SK-N-SH treated with all-trans-retinoic acid at 6 μM for 48 hours (cell line): ENCODE measurements around the gene THAP12.
"Not testable (repeated sequence)": the region's sequence is repeated elsewhere in the genome, so short reads cannot be mapped to it uniquely, and the experiment has no call there.

Source experiments
- ATAC-seq: fragments of 200-7000 bp; cut with Tn5 transposase; 3 replicates; pipeline ENCODE4 v1.9.1; 2020; ENCODE audit warnings: mild to moderate bottlenecking, moderate library complexity
- BACH2 ChIP-seq: fragments of 250-450 bp; sonication (Bioruptor Pico); IDR thresholded peaks from 2 replicates; pipeline ENCODE4 v1.9.0; 2021; ENCODE audit warnings: mild to moderate bottlenecking, borderline replicate concordance
- GLIS3 ChIP-seq: fragments of 250-450 bp; sonication (Bioruptor Pico); IDR thresholded peaks from 2 replicates; pipeline ENCODE4 v1.5.0; 2020; ENCODE audit warnings: mild to moderate bottlenecking, moderate library complexity
- OSR1 ChIP-seq: fragments of 250-450 bp; sonication (Bioruptor Pico); IDR thresholded peaks from 2 replicates; pipeline ENCODE4 v1.8.0; 2022; ENCODE audit warnings: moderate library complexity, mild to moderate bottlenecking, inconsistent platforms
- PPARA ChIP-seq: fragments of 250-450 bp; sonication (Bioruptor Pico); IDR thresholded peaks from 2 replicates; pipeline ENCODE4 v1.5.0; 2020; ENCODE audit warnings: mild to moderate bottlenecking, borderline replicate concordance
- SNAI2 ChIP-seq: fragments of 250-450 bp; sonication (Bioruptor Pico); IDR thresholded peaks from 2 replicates; pipeline ENCODE4 v1.5.0; 2020; ENCODE audit warnings: mild to moderate bottlenecking, moderate library complexity
- TCF4 ChIP-seq: fragments of 250-450 bp; sonication (Bioruptor Pico); IDR thresholded peaks from 2 replicates; pipeline ENCODE4 v1.8.0; 2021; ENCODE audit warnings: mild to moderate bottlenecking, moderate library complexity, borderline replicate concordance
- TOX ChIP-seq: fragments of 250-450 bp; sonication (Bioruptor Pico); IDR thresholded peaks from 2 replicates; pipeline ENCODE4 v1.8.0; 2021; ENCODE audit warnings: mild to moderate bottlenecking, moderate library complexity, borderline replicate concordance
- ZC3H10 ChIP-seq: fragments of 250-450 bp; sonication (Bioruptor Pico); IDR thresholded peaks from 2 replicates; pipeline ENCODE4 v1.5.1; 2021; ENCODE audit warnings: mild to moderate bottlenecking, moderate library complexity
- ZFP3 ChIP-seq: fragments of 250-450 bp; sonication (Bioruptor Pico); IDR thresholded peaks from 2 replicates; pipeline ENCODE4 v1.5.0; 2020; ENCODE audit warnings: mild to moderate bottlenecking, moderate library complexity
- ZFP30 ChIP-seq: fragments of 450-650 bp; formaldehyde crosslinking; IDR thresholded peaks from 2 replicates; pipeline ENCODE4 v1.5.0; 2022; ENCODE audit warnings: mild to moderate bottlenecking, moderate library complexity
- ZNF565 ChIP-seq: fragments of 450-650 bp; formaldehyde crosslinking; conservative IDR thresholded peaks from 2 replicates; pipeline ENCODE4 v1.5.0; 2020; ENCODE audit warnings: low read depth, mild to moderate bottlenecking, moderate library complexity
- ZNF70 ChIP-seq: fragments of 450-650 bp; formaldehyde crosslinking; IDR thresholded peaks from 2 replicates; pipeline ENCODE4 v1.5.0; 2020; ENCODE audit warnings: mild to moderate bottlenecking, moderate library complexity
- ZNF8 ChIP-seq: fragments of 450-650 bp; formaldehyde crosslinking; IDR thresholded peaks from 2 replicates; pipeline ENCODE4 v1.5.0; 2020; ENCODE audit warnings: mild to moderate bottlenecking, moderate library complexity
- TF ChIP-seq, protein P1 (sequence below): fragments of 250-450 bp; sonication (Bioruptor Pico); IDR thresholded peaks from 2 replicates; pipeline ENCODE4 v1.5.1; 2020; ENCODE audit warnings: low read depth, mild to moderate bottlenecking, moderate library complexity
- TF ChIP-seq, protein P2 (sequence below): fragments of 250-450 bp; sonication (Bioruptor Pico); IDR thresholded peaks from 2 replicates; pipeline ENCODE4 v1.8.0; 2021; ENCODE audit warnings: low read depth, mild to moderate bottlenecking, moderate library complexity, borderline replicate concordance
- TF ChIP-seq, protein P3 (sequence below): fragments of 250-450 bp; sonication (Bioruptor Pico); IDR thresholded peaks from 2 replicates; pipeline ENCODE4 v1.5.0; 2020; ENCODE audit warnings: mild to moderate bottlenecking, moderate library complexity
- TF ChIP-seq, protein P4 (sequence below): fragments of 250-450 bp; sonication (Bioruptor Pico); IDR thresholded peaks from 2 replicates; pipeline ENCODE4 v1.5.1; 2021; ENCODE audit warnings: mild to moderate bottlenecking, moderate library complexity

Gene THAP12

DNA sequence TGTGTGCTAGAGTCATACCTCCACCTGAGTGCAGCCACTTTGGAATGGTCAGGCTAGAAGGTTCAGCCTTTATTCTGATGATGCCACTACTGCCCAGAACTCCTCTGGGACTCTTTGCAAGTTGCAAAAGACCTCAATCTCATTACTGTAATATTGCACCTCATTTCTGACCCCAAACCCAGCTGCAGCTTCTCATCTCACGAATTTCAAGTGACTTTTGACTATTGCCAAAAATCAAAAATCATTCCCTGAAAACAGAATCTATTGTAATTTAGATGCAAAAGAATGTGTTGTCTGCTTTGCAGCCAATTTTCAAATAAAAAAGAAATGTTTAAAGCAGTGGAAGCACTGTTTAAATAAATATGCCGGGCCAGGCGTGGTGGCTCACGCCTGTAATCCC lies 25.4 kb upstream of the THAP12 start:
- no peak for ATAC-seq
- TF ChIP-seq ZFP3 (CRISPR knock-in tag) (no peak), TCF4 (CRISPR knock-in tag) (no peak), SNAI2 (no peak), ZC3H10 (no peak), ZNF565 (CRISPR knock-in tag) (no peak), ZFP30 (no peak), ZNF8 (CRISPR knock-in tag) (no peak), OSR1 (CRISPR knock-in tag) (no peak), GLIS3 (CRISPR knock-in tag) (no peak), BACH2 (CRISPR knock-in tag) (no peak), ZNF70 (CRISPR knock-in tag) (no peak), TOX (CRISPR knock-in tag) (no peak), PPARA (CRISPR knock-in tag) (no peak)
- TF ChIP-seq, protein P1, sequence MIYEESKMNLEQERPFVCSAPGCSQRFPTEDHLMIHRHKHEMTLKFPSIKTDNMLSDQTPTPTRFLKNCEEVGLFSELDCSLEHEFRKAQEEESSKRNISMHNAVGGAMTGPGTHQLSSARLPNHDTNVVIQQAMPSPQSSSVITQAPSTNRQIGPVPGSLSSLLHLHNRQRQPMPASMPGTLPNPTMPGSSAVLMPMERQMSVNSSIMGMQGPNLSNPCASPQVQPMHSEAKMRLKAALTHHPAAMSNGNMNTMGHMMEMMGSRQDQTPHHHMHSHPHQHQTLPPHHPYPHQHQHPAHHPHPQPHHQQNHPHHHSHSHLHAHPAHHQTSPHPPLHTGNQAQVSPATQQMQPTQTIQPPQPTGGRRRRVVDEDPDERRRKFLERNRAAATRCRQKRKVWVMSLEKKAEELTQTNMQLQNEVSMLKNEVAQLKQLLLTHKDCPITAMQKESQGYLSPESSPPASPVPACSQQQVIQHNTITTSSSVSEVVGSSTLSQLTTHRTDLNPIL (CRISPR knock-in tag) = no peak
- TF ChIP-seq, protein P2, sequence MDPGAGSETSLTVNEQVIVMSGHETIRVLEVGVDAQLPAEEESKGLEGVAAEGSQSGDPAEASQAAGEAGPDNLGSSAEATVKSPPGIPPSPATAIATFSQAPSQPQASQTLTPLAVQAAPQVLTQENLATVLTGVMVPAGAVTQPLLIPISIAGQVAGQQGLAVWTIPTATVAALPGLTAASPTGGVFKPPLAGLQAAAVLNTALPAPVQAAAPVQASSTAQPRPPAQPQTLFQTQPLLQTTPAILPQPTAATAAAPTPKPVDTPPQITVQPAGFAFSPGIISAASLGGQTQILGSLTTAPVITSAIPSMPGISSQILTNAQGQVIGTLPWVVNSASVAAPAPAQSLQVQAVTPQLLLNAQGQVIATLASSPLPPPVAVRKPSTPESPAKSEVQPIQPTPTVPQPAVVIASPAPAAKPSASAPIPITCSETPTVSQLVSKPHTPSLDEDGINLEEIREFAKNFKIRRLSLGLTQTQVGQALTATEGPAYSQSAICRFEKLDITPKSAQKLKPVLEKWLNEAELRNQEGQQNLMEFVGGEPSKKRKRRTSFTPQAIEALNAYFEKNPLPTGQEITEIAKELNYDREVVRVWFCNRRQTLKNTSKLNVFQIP = no peak
- TF ChIP-seq, protein P3, sequence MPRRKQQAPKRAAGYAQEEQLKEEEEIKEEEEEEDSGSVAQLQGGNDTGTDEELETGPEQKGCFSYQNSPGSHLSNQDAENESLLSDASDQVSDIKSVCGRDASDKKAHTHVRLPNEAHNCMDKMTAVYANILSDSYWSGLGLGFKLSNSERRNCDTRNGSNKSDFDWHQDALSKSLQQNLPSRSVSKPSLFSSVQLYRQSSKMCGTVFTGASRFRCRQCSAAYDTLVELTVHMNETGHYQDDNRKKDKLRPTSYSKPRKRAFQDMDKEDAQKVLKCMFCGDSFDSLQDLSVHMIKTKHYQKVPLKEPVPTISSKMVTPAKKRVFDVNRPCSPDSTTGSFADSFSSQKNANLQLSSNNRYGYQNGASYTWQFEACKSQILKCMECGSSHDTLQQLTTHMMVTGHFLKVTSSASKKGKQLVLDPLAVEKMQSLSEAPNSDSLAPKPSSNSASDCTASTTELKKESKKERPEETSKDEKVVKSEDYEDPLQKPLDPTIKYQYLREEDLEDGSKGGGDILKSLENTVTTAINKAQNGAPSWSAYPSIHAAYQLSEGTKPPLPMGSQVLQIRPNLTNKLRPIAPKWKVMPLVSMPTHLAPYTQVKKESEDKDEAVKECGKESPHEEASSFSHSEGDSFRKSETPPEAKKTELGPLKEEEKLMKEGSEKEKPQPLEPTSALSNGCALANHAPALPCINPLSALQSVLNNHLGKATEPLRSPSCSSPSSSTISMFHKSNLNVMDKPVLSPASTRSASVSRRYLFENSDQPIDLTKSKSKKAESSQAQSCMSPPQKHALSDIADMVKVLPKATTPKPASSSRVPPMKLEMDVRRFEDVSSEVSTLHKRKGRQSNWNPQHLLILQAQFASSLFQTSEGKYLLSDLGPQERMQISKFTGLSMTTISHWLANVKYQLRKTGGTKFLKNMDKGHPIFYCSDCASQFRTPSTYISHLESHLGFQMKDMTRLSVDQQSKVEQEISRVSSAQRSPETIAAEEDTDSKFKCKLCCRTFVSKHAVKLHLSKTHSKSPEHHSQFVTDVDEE (CRISPR knock-in tag) = no peak
- TF ChIP-seq, all 23 proteins: peak for 0

DNA sequence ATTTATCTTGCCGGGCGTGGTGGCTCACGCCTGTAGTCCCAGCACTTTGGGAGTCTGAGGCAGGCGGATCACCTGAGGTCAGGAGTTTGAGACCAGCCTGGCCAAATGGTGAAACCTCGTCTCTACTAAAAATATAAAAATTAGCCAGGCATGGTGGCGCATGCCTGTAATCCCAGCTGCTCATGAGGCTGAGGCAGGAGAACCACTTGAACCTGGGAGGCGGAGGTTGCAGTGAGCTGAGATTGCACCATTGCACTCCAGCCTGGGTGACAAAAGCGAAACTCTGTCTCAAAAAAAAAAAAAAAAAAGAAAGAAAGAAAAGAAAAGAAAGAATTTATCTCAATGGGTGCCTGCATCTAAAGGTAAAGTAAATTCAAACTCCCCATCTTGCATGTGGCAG lies 20.6 kb upstream of the THAP12 start:
- not testable (repeated sequence) for ATAC-seq

DNA sequence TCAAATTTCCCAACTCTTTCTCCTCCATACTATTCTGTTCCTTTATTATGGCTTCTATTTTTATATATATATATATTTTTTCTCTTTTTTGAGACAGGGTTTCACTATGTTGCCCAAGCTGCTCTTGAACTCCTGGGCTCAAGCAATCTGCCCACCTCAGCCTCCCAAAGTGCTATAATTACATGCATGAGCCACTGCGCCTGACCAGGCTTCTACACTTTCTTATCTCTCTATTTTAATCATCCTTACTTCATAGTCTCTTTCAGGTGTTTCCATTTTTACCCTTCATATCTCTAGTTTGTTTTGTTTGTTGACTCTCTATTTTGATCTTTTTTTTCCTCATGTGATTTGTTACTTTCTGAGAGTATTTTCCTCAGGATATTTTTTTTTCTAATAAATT lies 20.0 kb upstream of the THAP12 start:
- ATAC-seq = no peak
- TF ChIP-seq ZFP30 = no peak

DNA sequence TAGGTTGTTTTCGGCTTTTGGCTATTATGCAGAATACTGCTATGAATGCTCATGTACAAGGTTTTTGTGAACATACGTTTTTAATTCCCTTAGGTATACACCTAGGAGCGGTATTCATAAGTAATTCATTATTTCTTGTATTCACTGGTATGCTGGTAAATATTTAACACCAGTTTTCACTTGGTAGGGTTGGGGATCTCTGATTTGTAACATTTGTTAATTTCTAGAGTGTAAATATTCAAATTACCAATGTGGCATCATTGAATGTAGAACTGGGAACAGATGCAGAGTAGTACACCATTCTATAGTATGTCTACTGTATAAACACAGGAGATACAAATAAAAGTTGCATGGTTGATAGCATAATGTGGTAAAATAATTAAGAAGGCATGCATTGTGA lies 16.5 kb upstream of the THAP12 start:
- ATAC-seq = no peak
- TF ChIP-seq ZNF8 (CRISPR knock-in tag) = no peak

DNA sequence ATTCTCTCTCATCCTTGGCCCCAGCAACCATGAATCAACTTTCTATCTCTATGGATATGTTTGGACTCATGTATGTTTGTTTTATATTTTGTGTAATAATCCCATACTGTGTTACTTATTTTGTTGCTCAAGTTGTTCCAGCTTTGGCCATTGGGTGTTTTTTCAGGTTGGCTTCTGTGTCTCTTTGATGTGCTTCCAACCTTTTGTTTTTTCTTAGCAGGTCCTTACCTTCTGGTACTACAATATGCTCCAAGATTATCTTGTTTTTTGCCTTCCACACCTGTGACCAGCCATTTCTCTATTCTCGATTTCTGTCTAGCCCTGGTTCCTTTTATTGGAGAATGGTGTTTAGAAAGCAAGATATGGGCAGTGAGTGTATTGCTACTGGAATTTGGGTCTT lies 14.4 kb upstream of the THAP12 start:
- ATAC-seq = no peak
- TF ChIP-seq SNAI2 = no peak
- TF ChIP-seq, protein P4, sequence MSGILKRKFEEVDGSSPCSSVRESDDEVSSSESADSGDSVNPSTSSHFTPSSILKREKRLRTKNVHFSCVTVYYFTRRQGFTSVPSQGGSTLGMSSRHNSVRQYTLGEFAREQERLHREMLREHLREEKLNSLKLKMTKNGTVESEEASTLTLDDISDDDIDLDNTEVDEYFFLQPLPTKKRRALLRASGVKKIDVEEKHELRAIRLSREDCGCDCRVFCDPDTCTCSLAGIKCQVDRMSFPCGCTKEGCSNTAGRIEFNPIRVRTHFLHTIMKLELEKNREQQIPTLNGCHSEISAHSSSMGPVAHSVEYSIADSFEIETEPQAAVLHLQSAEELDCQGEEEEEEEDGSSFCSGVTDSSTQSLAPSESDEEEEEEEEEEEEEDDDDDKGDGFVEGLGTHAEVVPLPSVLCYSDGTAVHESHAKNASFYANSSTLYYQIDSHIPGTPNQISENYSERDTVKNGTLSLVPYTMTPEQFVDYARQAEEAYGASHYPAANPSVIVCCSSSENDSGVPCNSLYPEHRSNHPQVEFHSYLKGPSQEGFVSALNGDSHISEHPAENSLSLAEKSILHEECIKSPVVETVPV (CRISPR knock-in tag) = no peak
- TF ChIP-seq, protein P3 (CRISPR knock-in tag) = no peak
- TF ChIP-seq ZNF565 (CRISPR knock-in tag) = no peak
